GM12878 (cell line): Measurements from ENCODE around the gene CTNNA3. TPM values are rescaled to one million over a fixed set of nuclear protein-coding genes. Genes with fewer than 3 reads are reported as not detected.

Experiments used
- CREB1 ChIP-seq: IDR thresholded peaks from 2 replicates; pipeline ENCODE4 v1.6.1; 2012; ENCODE audit warnings: low read depth, mild to moderate bottlenecking, inconsistent platforms
- RB1 ChIP-seq: fragments of 450-650 bp; formaldehyde crosslinking; IDR thresholded peaks from 2 replicates; pipeline ENCODE4 v1.6.1; 2017; ENCODE audit warnings: mild to moderate bottlenecking, borderline replicate concordance
- SMAD5 ChIP-seq: IDR thresholded peaks from 2 replicates; pipeline ENCODE4 v1.6.1; 2016; ENCODE audit warnings: antibody characterized with exemption, low read depth
- SUPT20H ChIP-seq: IDR thresholded peaks from 2 replicates; pipeline ENCODE4 v1.6.1; 2011; ENCODE audit warnings: low read depth, mild to moderate bottlenecking, low read length, moderate library complexity, borderline replicate concordance; ENCODE audit not compliant: control insufficient read depth
- ZNF592 ChIP-seq: fragments of 450-650 bp; IDR thresholded peaks from 2 replicates; pipeline ENCODE4 v1.6.1; 2017; ENCODE audit warnings: mild to moderate bottlenecking, moderate library complexity
- polyA plus RNA-seq, 11 experiments: library from polyadenylated mRNA; depleted of rRNA in 4 of 11; unstranded in 6 of 11; stranded (reverse) in 5 of 11; fragments of >200 nt; fragmentation: Nextera tagmentation in 4 of 11; fragmentation: Illumina TruSeq in 1 of 11; extraction: Ambion mirVana in 4 of 11; extraction: Trizol in 1 of 11; gene quantifications; 1 replicate in 1 of 11; 2 replicates in 10 of 11; pipeline versions ENCODE4 v1.2.1 to v1.2.3, GENCODE V29; 2011 to 2016; ENCODE audit warnings: inconsistent platforms in 2 of 11, missing spikeins in 2 of 11, low read depth in 1 of 11
- total RNA-seq, 4 experiments: library from RNA; depleted of rRNA in 3 of 4; stranded (reverse); fragments of >200 nt in 3 of 4; fragmentation: Illumina TruSeq in 1 of 4; extraction: Trizol in 1 of 4; gene quantifications; 2 replicates each; pipeline versions ENCODE4 v1.2.1 to v1.2.3, GENCODE V29; 2013 to 2021
- TF ChIP-seq, protein P1 (sequence below): fragments of 450-650 bp; IDR thresholded peaks from 2 replicates; pipeline ENCODE4 v1.6.1; 2018; ENCODE audit warnings: borderline replicate concordance, mild to moderate bottlenecking; ENCODE audit not compliant: partially characterized antibody

CTNNA3 gene
- total and polyA plus RNA-seq, 10 of the 15 experiments (the other 5 are each of a cell fraction or from before 2014, with no cell fraction given), result under 0.01 to 4.5 (median 0.22) TPM; not detected in 2

DNA sequence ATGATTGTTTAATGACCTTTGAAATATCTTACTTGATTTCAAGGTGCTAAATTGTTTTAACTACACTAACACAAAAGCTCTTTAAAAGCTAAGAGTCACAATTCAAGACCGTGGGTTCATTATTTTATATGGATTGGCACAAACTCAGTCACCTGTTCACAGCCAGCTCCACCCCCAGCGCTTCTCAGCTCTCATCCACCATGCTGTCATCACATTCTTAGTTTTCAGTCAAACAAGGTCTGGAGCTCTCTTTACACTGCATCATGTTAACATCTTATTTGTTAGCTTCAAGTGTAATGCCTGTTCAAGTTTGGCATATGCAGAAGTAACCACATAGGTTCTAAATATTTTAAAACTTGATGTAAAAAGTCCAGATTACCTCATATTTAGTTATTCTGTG, 951.1 kb downstream of the CTNNA3 start (continued):
- TF ChIP-seq, protein P1, sequence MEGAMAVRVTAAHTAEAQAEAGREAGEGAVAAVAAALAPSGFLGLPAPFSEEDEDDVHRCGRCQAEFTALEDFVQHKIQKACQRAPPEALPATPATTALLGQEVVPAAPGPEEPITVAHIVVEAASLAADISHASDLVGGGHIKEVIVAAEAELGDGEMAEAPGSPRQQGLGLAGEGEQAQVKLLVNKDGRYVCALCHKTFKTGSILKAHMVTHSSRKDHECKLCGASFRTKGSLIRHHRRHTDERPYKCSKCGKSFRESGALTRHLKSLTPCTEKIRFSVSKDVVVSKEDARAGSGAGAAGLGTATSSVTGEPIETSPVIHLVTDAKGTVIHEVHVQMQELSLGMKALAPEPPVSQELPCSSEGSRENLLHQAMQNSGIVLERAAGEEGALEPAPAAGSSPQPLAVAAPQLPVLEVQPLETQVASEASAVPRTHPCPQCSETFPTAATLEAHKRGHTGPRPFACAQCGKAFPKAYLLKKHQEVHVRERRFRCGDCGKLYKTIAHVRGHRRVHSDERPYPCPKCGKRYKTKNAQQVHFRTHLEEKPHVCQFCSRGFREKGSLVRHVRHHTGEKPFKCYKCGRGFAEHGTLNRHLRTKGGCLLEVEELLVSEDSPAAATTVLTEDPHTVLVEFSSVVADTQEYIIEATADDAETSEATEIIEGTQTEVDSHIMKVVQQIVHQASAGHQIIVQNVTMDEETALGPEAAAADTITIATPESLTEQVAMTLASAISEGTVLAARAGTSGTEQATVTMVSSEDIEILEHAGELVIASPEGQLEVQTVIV, result no peak
- no peak for TF ChIP-seq RB1
- TF ChIP-seq ZNF592, result no peak
- TF ChIP-seq SMAD5, result no peak
- no peak for TF ChIP-seq SUPT20H
- TF ChIP-seq CREB1, result no peak
